Measurements from ENCODE around the gene ERCC3.

GRCh38 chr2:127278959-127279358, 15.0 kb downstream of the ERCC3 start:
- TF ChIP-seq EZH2 (IDR thresholded peaks at IDR 0.05; ENCODE audit: borderline replicate concordance, low read depth, low read length, severe bottlenecking) (no peak), CTCF (IDR thresholded peaks at IDR 0.05; ENCODE audit: borderline replicate concordance, extremely low read depth, low read length, poor library complexity, severe bottlenecking) (no peak)

Measured in DND-41 (cell line).